NCI-H69 (cell line): Measurements from ENCODE around the gene SFSWAP.
"Not testable (repeated sequence)": the region's sequence is repeated elsewhere in the genome, so short reads cannot be mapped to it uniquely, and the experiment has no call there.

Experiments used
- DNase-seq: peaks from one replicate; lab custom pipeline; 2025; lab: John Stamatoyannopoulos, UW

SFSWAP gene

GRCh38 chr12:131679816-131680215 is 31.1 kb upstream of the SFSWAP start:
- not testable (repeated sequence) for DNase-seq

GRCh38 chr12:131680392-131681256 is 30.3 kb upstream of the SFSWAP start:
- not testable (repeated sequence) for DNase-seq

- no peak for DNase-seq
These were observed 29.7 kb upstream of the SFSWAP start for GRCh38 chr12:131681257-131681620.

DNA sequence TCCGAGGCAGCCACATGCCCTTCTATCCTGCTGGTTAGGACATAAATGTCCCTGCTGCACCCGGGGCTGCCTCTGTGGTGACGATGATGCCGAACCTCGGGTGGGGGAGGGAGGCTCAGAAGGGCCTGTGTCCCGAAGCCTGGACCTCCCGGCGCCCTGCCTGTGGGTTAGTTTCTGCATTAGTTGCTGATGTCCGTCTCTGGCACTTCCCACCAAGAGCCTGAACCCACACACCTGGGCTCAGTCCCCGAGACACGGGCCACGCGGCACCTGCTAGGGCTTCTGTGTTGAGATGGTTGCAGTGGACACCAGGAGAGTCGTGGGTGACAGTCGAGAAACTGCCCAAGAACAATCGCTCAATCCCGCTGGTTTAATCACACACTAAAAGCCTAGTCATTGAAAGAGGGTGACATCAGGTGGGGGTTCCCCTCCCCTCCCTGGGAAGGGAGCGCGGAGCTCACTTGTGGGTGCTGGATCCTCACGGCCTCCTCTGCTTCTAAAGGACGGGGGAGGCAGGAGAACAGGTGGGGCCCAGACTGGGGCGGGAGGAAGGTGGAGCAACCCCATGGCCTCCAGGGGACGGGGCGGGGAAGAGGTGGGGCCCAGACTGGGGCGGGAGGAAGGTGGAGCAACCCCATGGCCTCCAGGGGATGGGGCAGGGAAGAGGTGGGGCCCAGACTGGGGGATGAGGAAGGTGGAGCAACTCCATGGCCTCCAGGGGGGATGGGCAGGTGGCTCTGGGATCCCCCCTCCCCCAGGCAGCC is 29.0 kb upstream of the SFSWAP start:
- peak; percentile 46 for DNase-seq

GRCh38 chr12:131682510-131682895 is 28.4 kb upstream of the SFSWAP start:
- DNase-seq, result no peak

DNA sequence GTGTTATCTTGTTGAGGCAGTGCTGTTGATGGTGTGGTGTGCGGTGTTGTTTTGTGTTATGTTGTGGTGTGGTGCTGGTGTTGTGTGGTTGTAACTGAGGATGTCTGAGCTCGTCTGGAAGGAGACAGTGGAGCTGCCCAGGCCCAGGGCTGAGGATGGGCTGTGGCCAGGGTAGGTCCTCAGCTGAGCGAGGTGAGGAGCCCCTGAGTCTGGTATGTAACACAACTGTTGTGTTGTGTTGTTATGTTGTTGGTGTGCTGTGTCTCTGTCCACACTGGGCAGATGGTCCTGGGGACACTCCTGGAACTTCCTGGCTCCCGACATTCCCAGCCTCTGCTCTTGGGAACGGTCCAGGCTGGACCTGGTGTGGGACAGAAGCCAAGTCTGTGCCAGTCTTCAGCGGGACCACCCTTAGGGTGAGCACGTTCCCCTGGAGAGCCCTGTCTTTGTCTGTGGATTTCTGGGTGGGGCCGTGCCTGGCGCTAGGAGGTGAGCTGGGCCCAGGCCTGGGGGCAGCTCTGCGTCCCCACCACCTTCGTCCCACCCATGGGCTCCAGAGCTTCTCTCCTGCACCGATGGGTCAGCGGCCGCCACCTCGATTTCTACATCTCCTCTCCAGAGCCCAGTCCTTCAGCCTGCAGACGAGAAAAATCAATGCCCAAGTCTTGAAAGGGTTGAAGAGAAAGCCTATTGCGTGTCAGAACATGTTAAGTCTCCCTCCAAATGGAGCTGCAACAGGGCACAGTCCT is 27.4 kb upstream of the SFSWAP start:
- no peak for DNase-seq

- peak; percentile 48 for DNase-seq
These were observed 26.7 kb upstream of the SFSWAP start for GRCh38 chr12:131684015-131684725.

DNA sequence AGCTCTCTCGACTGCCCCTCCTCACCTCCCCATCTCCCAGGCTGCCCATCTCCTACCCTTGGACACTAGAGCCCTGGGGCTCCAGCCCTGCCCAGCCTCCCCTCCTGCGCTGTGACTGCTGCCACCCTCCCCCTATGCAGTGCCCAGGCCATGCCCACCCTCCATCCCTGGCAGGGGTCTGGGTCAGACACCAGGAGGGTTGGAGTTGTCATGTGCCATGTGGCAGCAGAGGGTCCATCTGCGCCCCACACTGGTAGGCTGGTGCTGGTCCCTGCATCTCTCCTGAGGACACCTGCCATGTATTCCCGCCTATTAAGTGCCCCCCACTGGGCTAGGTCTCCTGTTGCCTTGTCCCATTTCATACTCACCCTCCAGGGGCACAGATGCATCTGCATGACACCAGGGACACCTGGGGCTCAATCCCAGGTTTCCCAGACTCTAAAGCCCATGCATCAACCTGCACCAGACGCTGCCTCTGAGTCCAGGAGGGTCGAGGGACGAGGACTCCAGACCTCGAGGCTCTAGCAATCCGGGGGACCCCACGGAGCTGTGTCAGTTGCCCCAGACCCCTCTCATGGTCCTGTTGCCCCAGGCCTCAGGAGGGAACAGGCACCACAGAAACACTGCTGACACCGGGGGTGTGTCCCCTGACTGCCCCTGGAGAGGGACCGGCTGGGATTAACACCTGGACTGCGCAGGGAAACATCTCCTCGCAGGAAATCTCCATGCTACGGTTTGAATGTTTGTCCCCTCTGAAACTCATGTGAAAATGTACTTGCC is 23.4 kb upstream of the SFSWAP start:
- no peak for DNase-seq

GRCh38 chr12:131688131-131688844 is 22.6 kb upstream of the SFSWAP start:
- no peak for DNase-seq

GRCh38 chr12:131688845-131689154 is 22.1 kb upstream of the SFSWAP start:
- DNase-seq, result no peak

DNA sequence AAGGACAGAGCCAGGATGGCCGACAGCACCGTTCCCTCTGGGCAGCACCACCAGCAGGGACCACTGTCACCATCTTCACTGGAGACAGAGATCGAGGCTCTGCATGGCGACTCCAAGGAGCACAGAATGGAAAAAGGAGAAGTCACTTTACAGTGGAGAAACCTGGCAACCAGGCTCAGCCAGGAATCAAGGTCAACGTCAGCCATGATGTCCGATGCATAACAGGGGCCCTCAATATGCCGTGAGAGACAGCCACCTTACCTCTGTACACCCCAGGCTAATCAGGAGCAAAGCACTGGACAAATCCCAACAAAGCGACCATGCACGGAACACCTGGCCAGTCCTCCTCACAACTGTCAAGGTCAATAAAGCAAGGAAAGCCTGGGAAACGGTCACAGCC is 20.6 kb upstream of the SFSWAP start:
- no peak for DNase-seq

DNA sequence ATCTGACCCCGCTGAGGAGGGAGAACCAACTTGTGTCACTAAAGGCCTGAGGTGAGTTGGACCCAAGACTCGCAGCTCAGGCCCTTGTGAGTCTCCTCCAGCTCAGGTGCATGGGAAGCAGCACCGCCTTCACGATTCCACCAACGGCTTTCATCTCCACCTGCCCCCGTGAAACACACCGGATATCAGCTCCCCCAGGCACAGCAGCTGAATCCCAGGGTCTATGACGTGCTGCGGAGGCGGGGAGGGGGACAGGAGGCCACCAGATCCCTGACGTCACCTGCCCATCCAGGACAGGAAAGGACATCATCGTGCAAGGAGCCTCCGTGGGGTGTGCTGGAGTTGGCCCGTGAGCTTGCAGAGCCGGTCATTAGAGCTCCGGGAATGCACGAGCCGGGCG is 18.5 kb upstream of the SFSWAP start:
- DNase-seq, result no peak

- DNase-seq, result no peak
These were observed 17.7 kb upstream of the SFSWAP start for GRCh38 chr12:131693149-131693548.

- no peak for DNase-seq
These were observed 16.6 kb upstream of the SFSWAP start for GRCh38 chr12:131694116-131694838.

GRCh38 chr12:131695968-131696367 is 14.9 kb upstream of the SFSWAP start:
- no peak for DNase-seq

DNA sequence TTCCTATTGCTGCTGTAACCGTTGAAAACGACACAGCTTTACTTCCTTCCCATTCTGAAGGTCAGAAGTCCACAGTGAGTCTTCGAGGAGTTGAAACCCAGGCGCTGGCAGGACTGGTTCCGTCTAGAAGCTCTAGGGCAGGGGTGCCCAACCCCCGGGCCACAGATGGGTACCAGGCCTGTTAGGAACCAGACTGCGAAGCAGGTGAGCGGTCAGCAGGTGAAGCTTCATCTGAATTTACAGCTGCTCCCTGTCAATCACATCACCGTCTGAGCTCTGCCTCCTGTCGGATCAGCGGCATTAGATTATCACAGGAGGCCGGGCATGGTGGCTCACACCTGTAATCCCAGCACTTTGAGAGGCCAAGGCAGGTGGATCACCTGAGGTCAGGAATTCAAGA is 12.6 kb upstream of the SFSWAP start:
- DNase-seq, result no peak

DNA sequence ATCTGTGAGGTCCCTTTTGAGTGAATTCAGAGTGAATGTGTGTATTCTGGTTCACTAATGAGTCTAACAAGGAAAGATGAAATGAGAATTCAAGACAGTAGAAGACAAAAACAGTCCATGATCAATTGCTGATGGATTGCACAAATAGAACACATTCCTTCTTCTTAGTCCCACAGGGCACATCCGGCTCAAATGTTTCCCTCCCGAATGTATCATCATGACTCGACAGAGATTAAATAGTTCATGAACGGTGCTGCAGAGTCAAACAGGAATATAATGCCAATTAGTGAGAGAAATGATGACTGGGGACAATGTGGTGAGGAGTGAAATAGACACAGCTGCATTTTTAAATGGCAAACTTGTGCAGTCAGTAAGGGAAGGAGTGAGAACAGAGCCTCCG is 11.5 kb upstream of the SFSWAP start:
- DNase-seq, result no peak

DNA sequence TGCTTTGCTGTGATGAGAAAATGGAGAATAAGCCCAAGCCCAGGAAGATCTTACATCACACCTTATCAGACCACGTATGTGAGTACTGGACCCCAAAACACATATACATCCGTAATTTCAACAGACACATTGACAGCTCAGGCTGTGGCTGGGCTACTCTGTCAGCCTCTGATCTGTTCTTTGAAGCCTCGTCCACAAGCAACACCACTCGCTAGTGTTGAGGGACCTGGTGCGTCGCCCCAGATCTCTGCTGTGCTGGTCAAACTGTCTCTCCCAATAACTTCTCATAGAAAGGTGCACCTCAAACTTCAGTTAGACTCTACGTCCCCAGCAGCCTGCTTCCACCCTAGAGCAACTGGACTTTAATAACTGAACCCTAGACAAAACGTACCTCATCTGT is 10.6 kb upstream of the SFSWAP start:
- DNase-seq, result no peak

- DNase-seq, result no peak
These were observed 9.0 kb upstream of the SFSWAP start for GRCh38 chr12:131701705-131702572.
